NCI-H128 (cell line): Measurements from ENCODE around the gene VSTM2B.
"Not testable (repeated sequence)": the region's sequence is repeated elsewhere in the genome, so short reads cannot be mapped to it uniquely, and the experiment has no call there.

Experiments used
- DNase-seq: peaks from one replicate; lab custom pipeline; 2025; ENCODE audit not compliant: unreplicated experiment; lab: John Stamatoyannopoulos, UW

VSTM2B gene

DNA sequence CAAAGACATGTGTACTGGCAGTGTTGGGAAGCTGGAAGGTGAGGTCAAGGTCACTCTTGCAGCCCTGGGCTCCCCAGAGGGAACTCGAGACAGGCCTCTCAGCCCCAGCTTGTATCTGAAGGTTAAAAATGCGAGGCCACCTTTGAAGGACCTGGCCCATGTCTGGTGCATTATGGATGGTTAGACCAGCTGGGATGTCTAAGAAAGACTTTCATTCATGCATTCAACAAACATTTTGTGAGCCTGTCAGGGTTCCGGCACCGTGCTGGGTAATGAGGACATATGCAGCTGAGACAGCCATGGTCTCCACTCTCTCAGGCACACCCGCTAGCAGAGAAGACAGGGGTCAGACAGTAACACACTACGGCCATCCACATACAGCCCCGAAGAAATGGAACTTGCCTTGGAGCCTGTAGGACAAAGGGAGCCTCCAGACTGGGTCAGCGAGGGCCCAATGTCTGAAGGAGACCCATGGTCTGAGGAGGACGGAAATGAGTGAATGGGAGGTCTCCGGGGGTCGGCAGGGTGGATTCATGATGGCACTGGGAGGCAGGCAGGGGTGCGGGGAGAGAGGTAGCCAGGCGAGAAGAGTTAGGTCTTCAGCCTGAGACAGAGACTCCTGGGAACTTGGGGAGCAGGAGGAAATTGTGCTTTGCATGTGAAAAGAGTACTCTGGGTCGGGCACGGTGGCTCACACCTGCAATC, 19.0 kb downstream of the VSTM2B start:
- no peak for DNase-seq

GRCh38 chr19:29545447-29545846, 19.7 kb downstream of the VSTM2B start:
- DNase-seq: not testable (repeated sequence)

GRCh38 chr19:29545866-29546582, 20.2 kb downstream of the VSTM2B start:
- no peak for DNase-seq

DNA sequence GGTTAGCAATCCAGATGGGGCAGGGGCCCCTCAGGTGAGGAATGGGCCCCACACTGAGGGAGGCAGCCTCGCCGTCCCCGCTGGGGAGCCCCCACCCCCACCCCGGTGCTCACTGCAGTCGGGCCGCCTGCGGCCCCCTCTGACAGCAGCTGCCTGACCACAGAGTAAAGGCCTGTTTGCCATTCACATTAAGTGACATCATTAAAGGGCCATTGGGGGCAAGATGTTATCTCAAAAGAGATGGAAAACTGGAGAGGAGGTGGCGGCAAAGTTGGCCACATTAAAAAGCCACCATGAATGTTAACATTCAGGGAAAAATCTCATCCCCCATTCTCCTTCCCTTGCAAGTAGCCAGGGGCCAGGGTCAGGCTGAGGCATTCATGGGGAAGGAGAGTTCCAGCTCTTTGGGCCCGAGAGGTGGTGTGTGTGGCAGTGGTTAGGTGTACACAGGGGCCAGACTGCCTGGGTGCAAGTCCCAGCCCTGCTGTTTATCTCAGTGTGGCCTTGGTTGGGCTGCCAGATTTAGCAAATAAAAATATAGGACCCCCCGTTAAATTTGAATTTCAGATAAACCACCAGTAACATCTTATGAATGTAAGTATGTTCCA, 20.9 kb downstream of the VSTM2B start:
- no peak for DNase-seq

DNA sequence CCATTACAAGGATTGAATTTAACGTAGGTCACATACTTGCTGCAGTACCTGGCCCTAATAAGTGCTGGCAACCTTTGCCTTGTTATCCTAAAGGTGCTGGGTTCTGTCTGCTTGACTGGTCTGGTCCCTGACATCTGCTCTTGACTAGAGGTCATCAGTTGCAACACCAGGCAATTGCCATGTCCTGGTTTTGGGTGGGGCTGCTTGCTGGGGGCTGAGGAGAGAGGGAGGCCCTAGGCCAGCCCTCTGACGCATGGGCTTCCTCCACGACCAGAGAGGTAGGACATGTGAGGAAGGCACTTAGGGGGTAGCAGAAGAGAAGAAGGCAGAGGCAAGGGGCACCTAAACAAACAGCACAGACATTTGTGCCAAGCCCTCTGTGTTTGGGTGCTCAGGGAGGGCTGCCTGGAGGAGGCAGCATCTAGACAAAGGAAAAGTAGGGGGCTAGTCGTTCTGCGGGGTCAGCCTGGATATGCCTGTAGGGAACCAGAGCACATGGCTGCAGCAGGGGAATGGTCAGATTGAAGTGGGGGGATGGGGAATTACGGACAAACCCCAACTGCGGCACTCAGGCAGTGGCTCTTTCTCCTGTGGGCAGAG, 21.7 kb downstream of the VSTM2B start:
- DNase-seq: no peak

DNA sequence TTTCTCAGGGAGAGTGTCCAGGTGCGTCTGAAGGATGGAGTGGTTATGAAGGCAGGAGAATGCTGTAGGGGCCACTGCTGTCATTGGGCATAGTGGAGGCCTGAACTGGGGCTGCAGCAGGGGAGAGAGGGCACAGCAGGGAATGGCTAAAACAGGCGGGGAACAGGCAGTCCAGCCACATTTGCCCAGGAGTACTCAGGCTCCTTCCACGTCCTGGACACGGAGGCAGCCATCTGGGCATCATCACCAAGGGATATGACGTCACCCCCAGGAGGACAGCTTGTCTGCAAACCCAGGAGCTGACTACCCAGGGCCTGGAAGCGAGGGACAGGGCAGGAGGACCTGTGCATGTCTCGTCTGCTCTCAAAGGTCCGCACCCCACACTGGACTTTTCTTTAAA, 22.2 kb downstream of the VSTM2B start:
- DNase-seq: no peak

GRCh38 chr19:29548483-29549085, 22.8 kb downstream of the VSTM2B start:
- DNase-seq: no peak

GRCh38 chr19:29549105-29550070, 23.6 kb downstream of the VSTM2B start:
- no peak for DNase-seq

GRCh38 chr19:29550896-29551295, 25.1 kb downstream of the VSTM2B start:
- no peak for DNase-seq

GRCh38 chr19:29551774-29552173, 26.0 kb downstream of the VSTM2B start:
- DNase-seq: no peak

DNA sequence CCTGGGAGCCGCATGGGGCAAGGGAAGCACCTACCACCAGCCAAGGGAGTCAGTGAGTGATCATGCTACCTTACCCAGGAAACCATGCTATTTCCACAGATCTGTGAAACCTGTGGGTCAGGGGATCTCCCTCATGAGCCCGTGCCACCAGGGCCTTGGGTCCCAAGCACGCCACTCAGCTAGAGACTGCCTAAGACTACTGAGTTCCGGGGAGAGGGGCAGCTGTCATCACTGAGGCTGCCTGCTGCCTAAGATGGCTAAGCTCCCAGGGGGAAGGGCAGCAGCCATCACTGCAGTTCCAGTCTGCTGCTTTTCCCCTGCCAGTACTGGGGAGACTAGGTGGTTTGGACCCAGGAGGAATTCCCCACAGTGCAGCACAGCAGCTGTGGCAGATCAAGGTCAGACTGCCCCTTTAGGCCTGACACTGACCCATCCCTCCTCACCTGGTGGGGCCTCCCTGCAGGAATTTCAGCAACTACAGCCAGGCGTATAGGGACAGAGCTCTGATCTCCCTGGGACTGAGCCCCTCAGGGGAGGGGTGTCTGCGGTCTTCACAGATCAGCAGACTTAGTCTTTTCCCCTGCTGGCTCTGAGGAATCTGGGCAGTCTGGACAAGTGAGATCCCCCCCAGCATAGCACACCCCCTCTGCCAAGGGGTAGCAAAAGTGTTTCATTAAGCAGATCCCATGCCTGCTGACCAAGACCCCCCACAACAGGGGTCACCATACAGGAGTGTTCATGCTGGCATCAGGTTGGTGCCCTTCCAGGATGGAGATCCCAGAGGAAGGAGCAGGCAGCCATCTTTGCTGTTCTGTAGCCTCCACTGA, 26.9 kb downstream of the VSTM2B start:
- no peak for DNase-seq

- no peak for DNase-seq
Observed at GRCh38 chr19:29554149-29554548, 28.4 kb downstream of the VSTM2B start.

- DNase-seq: not testable (repeated sequence)
Observed at GRCh38 chr19:29559110-29559509, 33.3 kb downstream of the VSTM2B start.

- DNase-seq: no peak
Observed at GRCh38 chr19:29559743-29560142, 33.9 kb downstream of the VSTM2B start.

GRCh38 chr19:29560313-29561075, 34.7 kb downstream of the VSTM2B start:
- DNase-seq: peak; percentile 10

GRCh38 chr19:29561601-29562000, 35.8 kb downstream of the VSTM2B start:
- no peak for DNase-seq

DNA sequence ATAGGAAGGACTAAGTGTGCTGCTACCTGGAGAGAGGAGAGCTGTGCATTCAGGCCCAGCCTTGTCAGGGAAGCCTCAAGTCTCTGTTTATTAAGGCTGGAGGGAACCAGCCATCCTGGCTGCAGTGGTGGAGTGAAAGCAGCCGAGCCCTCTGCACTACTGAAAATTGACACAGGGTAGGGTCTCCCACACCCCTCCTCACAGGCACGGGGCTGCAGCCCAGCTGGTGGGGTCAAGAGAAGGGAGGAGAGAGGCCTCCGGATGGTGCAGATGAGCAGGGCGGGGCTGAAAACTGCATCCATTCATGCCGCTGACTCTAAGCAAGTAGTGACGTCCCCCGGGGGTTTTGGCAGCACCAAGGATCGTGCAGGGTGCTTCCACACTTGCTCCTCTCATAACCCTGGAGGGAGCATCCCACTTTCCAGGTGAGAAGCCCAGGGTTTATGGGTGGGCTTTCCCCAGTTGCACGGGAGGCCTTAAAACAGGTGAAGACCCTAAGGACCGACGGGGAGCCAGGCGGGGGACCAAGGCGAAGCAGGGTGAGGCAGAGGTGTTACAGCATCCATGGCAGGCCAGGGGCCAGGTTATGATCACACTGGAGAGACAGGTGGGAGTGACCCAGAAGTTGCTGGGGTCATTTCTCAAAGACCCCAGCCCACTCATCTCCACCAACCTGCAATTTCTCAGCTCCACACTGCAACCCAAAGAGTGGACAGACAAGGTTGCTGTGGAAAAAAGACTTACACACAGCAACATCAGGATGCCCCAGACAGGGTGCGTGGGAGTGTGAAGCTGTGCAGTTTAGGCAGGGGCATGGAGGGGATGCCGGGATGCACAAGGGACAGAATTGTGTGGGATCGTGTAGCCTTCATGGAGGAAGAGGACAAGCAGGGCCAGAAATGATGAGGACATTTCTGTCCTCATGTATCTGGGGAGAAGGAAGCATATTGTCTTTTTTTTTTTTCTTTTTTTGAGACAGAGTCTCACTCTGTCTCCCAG, 36.8 kb downstream of the VSTM2B start:
- no peak for DNase-seq
